Stimulated activated CD8-positive, alpha-beta memory T cell treated with anti-CD3 and anti-CD28 coated beads, Interleukin-4, amount 100 ng/mL, for 4 hours (primary cell): Measurements from ENCODE around the gene GAMT.

Source experiments
- DNase-seq, 2 donors: peaks; one replicate each; pipeline ENCODE4 v3.0.0-alpha.2; 2020; ENCODE audit warnings: low read depth in 2 of 2, low spot score in 1 of 2

The GAMT gene

GRCh38 chr19:1401889-1402217 lies 511 bp upstream of the GAMT start:
- DNase-seq = no peak

DNA sequence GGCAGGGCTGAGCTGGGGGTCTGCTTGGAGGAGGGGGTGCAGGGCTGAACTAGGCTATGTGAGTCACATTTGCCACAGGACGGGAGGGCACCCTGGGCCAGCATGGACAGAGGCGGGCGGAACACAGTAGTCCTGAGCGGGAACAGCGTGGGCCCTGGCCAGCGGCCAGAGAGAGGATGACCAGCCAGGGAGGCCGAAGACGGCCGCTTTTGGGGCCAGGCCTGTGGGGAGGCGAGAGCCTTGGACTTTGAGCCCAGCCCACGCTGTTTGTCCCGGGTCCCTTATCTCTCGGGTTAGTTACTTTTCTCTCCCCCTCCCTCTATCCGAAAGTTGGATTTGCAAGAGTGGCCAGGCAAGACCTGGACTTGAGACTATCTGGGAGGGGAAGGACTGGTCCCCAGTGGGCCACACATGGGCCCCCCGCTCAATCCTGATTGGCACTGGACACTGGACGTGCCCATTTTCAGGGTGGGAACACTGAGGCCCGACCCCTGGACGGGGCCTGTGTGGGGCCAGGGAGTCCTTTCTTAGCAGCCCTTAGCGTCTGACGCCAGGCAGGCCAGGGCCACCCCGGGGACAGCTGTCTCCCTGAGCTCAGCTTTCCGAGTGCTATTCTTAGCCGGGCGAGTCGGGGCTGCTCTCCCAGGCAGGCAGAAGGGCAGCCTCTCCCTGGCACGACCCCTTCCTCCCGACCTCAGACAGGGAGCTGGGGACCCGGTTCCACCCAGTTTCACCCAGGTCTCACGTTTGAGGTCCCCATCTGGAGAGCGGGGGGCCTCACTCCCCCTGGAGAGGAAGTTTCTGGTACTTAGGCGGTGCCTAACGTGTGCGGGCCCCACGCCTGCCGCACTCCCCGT lies 833 bp downstream of the GAMT start:
- DNase-seq = no peak

GRCh38 chr19:1399745-1400144 lies 1.6 kb downstream of the GAMT start:
- DNase-seq = no peak

DNA sequence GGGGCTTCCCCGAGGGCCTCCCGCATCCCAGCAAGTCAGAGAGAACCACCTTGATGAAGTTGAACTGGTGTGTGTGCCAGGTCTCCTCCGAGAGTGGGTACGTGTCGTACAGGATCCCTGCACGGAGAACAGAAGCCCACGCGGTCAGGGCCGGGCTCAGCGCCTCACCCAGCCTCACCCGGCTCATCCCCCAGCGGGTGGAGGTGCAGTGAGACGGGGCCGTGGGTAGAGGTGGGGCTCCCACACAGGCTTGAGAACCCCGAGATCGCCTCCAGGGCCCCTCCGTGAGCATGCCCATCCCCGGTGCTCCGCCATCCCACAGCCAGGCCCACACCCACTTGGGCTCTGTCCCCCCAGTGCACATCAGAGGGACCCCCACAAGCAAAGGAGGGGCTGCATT lies 2.3 kb downstream of the GAMT start:
- DNase-seq = no peak

DNA sequence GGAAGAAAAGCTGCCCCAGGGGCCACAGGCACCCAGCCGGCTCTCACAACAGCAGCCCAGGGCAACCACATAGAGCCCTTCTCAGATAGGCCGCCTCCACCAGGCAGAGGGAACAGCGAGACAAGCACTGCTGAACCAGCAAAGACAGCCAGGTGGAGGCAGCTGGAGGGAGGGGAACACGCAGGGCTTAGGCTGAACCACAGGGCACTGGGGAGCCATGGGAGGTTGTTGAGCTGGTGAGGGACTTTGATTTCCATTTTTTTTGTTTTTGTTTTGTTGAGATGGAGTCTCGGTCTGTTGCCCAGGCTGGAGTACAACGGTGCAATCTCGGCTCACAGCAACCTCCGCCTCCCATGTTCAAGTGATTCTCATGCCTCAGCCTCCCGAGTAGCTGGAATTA lies 3.5 kb downstream of the GAMT start:
- DNase-seq = no peak

DNA sequence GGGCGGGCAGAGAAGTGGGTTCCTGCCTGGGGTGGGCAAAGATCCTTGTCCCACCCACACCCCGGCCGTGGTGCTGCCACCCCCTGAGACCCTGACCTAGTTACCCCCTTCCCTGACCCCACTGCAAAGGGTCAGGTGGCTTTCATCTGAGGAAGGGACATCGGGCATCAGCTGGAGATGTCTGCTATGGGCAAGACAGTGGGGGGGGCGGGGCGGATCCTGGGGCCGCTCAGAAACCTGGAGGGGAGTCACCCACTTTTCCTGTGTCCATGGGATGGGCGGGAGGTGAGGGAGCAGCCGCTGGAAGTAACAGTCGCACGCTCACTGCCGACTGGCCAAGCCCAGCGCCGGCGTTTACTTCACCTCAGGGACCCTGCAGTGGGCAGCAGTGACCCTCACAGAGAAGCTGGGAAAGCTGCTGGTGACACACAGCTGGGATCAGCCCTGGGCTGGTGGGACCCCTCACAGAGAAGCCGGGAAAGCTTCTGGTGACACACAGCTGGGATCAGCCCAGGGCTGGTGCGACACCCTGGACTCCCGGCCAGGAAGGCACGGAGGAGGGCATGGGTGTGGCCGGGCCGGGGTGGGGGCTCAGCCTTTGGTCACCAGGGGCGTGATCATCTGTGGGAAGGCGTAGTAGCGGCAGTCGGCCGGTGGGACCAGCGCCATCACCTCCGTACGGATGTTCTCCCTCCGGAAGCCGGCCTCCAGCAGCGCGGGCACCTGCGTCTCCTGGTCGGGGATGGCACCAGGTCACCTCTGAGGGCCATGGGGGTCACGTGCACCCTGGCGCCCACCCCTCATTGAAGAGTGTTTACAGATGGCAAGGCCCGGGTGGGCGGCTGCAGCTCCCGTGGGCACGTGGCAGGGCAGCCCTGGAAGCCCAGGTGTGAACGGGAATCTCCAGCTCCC lies 4.3 kb downstream of the GAMT start:
- no peak for DNase-seq

GRCh38 chr19:1396019-1396767 lies 5.1 kb downstream of the GAMT start:
- DNase-seq = no peak

DNA sequence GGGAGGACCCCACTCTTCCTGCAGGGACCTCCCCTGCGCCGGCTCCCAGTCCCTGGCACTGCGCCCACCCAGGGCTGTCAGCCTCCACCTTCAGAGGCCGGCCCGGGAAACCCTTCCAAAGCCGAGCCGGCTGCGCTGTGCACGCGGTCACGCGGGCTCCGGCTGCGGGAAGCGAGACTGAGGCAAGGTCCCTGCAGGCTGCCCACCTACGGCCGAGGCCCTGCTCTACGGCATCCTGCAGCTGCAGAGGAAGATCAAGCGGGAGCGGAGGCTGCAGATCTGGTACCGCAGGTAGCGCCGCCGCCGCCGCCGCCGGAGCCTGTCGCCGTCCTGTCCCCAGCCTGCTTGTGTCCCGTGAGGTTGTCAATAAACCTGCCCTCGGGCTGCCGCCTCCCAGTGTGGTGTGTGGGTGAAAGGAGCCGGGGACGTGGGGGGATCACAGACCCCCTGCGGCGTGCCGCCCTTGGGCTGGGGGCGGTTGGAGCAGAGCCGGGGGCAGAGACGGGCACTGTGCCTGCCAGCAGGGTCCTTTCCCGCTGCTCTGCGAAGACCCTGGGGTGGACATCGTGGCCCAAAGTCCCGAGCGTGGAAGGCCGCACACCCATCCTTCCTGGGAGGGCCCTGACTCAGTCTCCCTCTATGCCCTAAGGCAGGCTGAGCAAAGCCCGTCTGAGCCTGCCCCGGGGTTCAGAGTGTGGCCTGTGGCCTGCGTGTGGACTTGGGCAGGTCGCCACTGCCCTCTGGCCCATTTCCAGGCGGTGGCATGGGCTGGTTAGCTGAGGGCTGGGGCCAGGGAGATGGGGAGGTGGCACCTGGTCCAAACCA lies 5.9 kb downstream of the GAMT start:
- DNase-seq = no peak

GRCh38 chr19:1394252-1395193 lies 6.8 kb downstream of the GAMT start:
- DNase-seq = no peak

- DNase-seq = no peak
Measured at GRCh38 chr19:1393841-1394240, 7.5 kb downstream of the GAMT start.

- no peak for DNase-seq
Measured at GRCh38 chr19:1392939-1393530, 8.3 kb downstream of the GAMT start.

- DNase-seq = no peak
Measured at GRCh38 chr19:1392407-1392806, 8.9 kb downstream of the GAMT start.

DNA sequence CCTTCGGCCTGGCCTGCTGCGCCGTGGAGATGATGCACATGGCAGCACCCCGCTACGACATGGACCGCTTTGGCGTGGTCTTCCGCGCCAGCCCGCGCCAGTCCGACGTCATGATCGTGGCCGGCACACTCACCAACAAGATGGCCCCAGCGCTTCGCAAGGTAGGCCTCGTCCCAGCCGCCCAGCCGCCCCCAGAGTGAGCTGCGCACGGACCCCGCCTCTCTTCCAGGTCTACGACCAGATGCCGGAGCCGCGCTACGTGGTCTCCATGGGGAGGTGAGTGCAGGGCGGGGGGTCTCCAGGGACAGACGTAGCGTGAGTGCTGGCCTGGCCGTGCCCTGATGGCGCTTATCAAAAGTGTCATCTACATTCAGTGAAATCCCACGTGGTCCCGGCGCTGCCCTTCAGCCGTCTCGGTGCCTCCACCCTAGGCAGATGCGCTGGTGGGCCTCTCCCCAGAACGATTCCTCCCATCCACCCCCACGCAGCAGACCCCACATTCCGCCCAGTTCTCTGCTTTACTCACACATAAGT lies 10.4 kb downstream of the GAMT start:
- DNase-seq = no peak

- no peak for DNase-seq
Measured at GRCh38 chr19:1389033-1389940, 12.1 kb downstream of the GAMT start.

DNA sequence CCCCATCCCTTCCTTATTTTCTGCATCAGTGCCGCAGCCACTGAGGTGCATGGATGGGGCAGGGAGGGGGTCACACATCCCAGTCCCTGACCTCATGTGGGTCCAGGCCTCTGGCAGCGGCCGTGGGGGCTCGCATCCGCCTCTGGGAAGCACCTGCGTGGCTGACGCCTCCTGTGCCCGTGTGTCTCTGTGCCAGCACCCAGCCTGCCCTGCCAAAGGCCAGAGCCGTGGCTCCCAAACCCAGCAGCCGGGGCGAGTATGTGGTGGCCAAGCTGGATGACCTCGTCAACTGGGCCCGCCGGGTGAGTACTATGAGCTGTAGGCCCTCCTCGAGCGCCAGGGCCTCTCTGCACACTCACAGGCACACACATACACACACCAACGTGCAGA lies 12.7 kb downstream of the GAMT start:
- no peak for DNase-seq

GRCh38 chr19:1387684-1388636 lies 13.4 kb downstream of the GAMT start:
- no peak for DNase-seq
